Esophagus squamous epithelium (tissue), 4 donors: Measurements from ENCODE around the gene F12.

Experiments
- POLR2A ChIP-seq, 4 donors: fragments of 450-650 bp; IDR thresholded peaks; one replicate each; pipeline ENCODE4 v1.6.1; 2017; ENCODE audit warnings: antibody characterized with exemption in 4 of 4, mild to moderate bottlenecking in 4 of 4, moderate library complexity in 3 of 4
- TF ChIP-seq, protein P1 (sequence below), 6 experiments: fragments of 450-650 bp in 4 of 6; fragments of 200-600 bp in 2 of 6; sonication (generic) in 2 of 6; IDR thresholded peaks; one replicate each; pipeline ENCODE4 v1.5.1; 2016 to 2019; ENCODE audit warnings: antibody characterized with exemption in 6 of 6, mild to moderate bottlenecking in 4 of 6, moderate library complexity in 4 of 6

DNA sequence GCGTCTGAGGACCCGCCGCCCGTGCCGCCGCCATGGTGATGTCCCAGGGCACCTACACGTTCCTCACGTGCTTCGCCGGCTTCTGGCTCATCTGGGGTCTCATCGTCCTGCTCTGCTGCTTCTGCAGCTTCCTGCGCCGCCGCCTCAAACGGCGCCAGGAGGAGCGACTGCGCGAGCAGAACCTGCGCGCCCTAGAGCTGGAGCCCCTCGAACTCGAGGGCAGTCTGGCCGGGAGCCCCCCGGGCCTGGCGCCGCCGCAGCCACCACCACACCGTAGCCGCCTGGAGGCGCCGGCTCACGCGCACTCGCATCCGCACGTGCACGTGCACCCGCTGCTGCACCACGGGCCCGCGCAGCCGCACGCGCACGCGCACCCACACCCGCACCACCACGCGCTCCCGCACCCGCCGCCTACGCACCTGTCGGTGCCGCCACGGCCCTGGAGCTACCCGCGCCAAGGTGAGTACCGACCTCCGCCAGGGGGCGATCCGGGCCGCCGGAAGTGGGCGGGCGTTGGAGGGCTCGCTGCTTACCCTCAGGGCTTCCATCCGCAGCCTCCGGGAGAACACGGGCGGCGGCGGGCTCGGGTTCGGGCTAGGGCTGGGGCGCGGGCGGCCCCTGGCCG, 45.8 kb upstream of the F12 start:
- TF ChIP-seq, protein P1, sequence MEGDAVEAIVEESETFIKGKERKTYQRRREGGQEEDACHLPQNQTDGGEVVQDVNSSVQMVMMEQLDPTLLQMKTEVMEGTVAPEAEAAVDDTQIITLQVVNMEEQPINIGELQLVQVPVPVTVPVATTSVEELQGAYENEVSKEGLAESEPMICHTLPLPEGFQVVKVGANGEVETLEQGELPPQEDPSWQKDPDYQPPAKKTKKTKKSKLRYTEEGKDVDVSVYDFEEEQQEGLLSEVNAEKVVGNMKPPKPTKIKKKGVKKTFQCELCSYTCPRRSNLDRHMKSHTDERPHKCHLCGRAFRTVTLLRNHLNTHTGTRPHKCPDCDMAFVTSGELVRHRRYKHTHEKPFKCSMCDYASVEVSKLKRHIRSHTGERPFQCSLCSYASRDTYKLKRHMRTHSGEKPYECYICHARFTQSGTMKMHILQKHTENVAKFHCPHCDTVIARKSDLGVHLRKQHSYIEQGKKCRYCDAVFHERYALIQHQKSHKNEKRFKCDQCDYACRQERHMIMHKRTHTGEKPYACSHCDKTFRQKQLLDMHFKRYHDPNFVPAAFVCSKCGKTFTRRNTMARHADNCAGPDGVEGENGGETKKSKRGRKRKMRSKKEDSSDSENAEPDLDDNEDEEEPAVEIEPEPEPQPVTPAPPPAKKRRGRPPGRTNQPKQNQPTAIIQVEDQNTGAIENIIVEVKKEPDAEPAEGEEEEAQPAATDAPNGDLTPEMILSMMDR (IDR thresholded peaks at IDR 0.05), result peak; percentile 66 to 89 (median 74)
- TF ChIP-seq POLR2A (IDR thresholded peaks at IDR 0.05), result no peak
